Mucosa of stomach (tissue), 1 donor: ENCODE results near the gene SEMA6B.
"Not testable (repeated sequence)": the region's sequence is repeated elsewhere in the genome, so short reads cannot be mapped to it uniquely, and the experiment has no call there.

Experiments used
- H3K27me3 ChIP-seq: one replicate; pipeline ENCODE4 v1.7.0; 2013; ENCODE audit warnings: mild to moderate bottlenecking, low read length; ENCODE audit not compliant: control insufficient read depth, insufficient read depth
- H3K36me3 ChIP-seq: one replicate; pipeline ENCODE4 v1.7.0; 2013; ENCODE audit warnings: low read length; ENCODE audit not compliant: control insufficient read depth, insufficient read depth
- H3K4me1 ChIP-seq: one replicate; pipeline ENCODE4 v1.7.0; 2013; ENCODE audit warnings: mild to moderate bottlenecking, low read length; ENCODE audit not compliant: control insufficient read depth, insufficient read depth
- H3K4me3 ChIP-seq: one replicate; pipeline ENCODE4 v1.7.0; 2013; ENCODE audit warnings: low read length
- H3K9ac ChIP-seq: one replicate; pipeline ENCODE4 v1.7.0; 2013; ENCODE audit warnings: mild to moderate bottlenecking, low read length, moderate library complexity
- H3K9me3 ChIP-seq: one replicate; pipeline ENCODE4 v1.7.0; 2013; ENCODE audit warnings: mild to moderate bottlenecking, low read length, moderate library complexity; ENCODE audit not compliant: control insufficient read depth
- donor health status: Pancreatic carcinoma.

The SEMA6B gene

DNA sequence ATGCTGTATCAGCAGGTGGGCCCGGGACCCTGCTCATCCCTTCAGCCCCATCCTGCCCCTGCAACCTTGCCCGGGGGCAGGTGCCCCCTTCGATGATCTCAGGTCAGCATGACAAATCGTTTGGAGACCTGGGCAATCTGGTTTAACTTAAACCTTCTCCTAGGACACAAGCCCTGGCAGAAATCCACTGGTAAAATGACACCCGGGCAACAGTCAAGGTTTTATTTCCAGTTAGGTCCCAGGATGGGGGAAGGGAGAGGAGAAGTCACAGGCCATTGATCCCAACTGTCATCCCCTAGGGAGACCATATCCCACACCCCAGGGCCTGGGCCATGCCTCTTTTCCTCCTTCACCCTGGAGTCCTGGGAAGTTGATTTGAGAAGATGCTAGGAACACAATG lies 22.7 kb downstream of the SEMA6B start:
- peaks cover 31% of the 10 kb centered on the region for H3K4me1 ChIP-seq
- H3K27me3 ChIP-seq = peaks cover 4% of the 10 kb centered on the region
- no peak overlapping the region for H3K9ac ChIP-seq
- no peak overlapping the region for H3K4me3 ChIP-seq
- no peaks in the 10 kb centered on the region for H3K9me3 ChIP-seq
- H3K36me3 ChIP-seq = no peaks in the 10 kb centered on the region

DNA sequence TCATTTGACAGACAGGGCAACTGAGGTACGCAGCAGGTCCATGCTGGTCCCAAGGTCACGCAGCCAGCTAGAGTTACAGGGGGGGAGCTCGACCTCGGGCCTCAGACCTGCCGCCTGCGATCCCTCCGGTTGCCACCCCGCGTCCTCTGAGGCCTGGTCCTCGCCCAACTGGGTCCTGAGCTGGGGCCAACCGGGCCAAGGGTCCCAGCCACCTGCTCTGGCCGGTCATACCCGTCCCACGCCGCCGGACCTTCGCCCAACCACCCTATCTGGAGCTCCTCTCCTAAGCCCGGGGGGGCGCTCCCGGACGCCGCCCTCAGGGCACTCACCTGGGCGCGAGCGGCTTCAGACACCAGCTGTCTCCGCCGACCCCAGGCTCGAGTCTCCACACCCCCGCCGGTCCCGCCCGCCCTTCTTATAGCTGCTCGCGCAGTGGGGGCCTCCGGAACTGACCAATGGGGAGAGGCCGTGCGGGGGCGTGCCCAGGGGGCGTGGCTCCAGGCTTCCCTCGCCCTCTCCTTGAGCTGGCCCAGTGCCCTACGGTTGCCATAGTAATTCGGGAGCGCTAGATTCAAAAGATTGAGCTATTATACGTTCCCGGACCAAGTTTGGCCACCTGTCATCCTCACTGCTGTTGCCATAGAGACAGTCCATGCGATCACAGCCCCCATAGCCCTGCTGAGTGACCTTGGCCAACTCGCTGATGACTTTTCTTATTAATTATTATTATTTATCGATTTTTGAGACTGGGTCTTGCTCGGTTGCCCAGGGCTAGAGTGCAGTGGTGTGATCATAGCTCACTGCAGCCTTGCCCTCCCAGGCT lies 24.4 kb downstream of the SEMA6B start, which contains the start of gene PLIN5:
TSS of gene PLIN5 (minus strand) at position 389 of the 823 bp plus-strand sequence. CDS start 1,150 bp downstream, outside the sequence.
- peaks cover 31% of the 10 kb centered on the region for H3K4me1 ChIP-seq

DNA sequence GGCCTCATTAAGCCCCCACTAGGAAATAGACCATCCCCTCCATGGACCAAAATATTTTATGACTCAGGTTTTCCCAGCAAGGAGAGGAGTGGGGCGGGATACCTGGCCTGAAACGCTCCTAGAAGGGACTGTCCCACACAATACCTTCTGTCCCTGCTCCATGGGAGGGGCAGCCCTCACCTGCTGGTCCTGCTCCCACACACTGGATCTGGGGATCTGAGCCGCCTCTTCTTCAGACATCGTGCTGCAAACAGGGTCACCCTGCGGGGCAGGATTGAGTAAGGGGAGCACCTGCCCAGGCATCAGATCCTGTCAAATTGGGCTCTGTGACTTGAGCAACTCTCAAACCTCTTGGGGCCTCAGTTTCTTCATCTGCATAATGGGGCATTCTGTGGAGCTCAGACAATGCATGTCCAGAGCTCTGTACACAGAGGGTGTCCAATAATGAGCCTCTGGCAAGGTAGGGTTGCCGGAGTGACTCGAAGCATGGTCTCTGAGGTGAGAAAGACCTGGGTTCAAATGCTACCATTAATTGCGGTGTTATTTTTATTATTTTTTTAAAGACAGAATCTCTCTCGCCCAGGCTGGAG lies 25.6 kb downstream of the SEMA6B start:
- Histone ChIP-seq H3K4me1 (peaks cover 20% of the 10 kb centered on the region), H3K9ac (no peak overlapping the region), H3K27me3 (peaks cover 4% of the 10 kb centered on the region), H3K4me3 (no peak overlapping the region), H3K9me3 (no peaks in the 10 kb centered on the region), H3K36me3 (no peaks in the 10 kb centered on the region)

More for the DNA sequence above, 24.4 kb downstream of the SEMA6B start, which contains the start of gene PLIN5:
- peaks cover 4% of the 10 kb centered on the region for H3K27me3 ChIP-seq
- no peak within 1 kb of the TSS for H3K4me3 ChIP-seq
- H3K9ac ChIP-seq = peak within 1 kb of the TSS; percentile 39
- no peaks in the 10 kb centered on the region for H3K9me3 ChIP-seq
- H3K36me3 ChIP-seq = no peaks in the 10 kb centered on the region

GRCh38 chr19:4533334-4533733 lies 26.1 kb downstream of the SEMA6B start:
- H3K36me3 ChIP-seq = no peaks in the 10 kb centered on the region
- H3K27me3 ChIP-seq = peaks cover 4% of the 10 kb centered on the region
- H3K9me3 ChIP-seq = no peaks in the 10 kb centered on the region
- no peak overlapping the region for H3K4me3 ChIP-seq
- peaks cover 19% of the 10 kb centered on the region for H3K4me1 ChIP-seq
- H3K9ac ChIP-seq = no peak overlapping the region

DNA sequence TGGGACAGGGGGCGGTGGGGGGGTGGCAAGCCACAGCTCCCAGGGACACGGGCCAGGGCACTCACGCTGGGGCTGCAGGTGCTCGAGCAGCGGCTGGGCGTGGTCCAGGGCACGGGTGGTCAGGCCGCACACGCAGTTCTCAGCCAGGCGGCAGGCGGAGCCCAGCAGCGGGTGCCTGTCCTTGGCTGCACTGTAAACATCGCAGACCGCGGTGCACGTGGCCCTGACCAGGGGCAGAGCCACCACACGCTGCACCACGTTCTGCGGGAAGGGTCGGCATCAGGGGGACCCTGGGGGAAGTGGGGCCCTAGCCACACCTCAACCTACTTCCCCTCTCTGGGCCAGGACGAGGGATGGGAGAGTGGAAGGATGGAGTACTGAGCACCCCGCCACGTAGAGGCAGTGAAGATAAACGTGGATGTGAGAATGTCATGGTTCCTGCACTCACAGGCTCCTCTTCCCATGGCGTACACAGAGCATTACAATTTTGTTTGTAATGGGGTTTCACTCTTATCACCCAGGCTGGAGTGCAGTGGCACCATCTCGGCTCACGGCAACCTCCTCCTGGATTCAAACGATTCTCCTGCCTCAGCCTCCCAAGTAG lies 27.8 kb downstream of the SEMA6B start:
- Histone ChIP-seq H3K36me3 (no peaks in the 10 kb centered on the region), H3K4me1 (peaks cover 15% of the 10 kb centered on the region)

DNA sequence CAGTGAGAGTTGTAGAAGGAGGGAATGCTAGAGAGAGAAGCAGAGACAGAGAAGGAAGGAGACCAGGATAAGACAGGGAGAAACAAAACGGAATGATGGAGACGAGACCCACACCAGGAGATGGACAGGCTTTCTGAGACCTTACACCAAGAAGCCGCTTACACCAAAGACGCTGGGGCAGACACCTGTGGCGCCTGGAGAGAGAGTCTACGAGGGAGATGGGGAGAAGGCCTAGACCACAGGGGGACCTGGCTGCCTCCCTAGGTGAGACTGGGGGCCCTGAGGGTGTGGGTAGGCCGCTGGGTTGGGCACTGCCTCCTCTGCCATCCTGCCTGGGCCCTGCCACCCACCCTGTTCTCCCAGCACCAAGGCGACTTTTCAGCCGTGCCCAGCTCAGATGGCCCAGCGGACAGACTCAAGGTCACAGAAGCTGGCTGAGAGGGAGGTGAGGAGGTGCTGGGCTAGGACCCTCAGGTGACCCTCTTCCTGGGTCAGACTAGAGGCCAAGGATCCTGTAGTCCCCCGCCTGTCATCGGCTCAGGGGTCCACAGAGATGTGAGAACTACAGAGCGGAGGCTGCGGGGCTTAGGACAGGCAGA lies 29.5 kb downstream of the SEMA6B start:
- Histone ChIP-seq H3K9me3 (no peaks in the 10 kb centered on the region), H3K4me1 (peaks cover 6% of the 10 kb centered on the region), H3K9ac (no peak overlapping the region), H3K4me3 (no peak overlapping the region), H3K36me3 (no peaks in the 10 kb centered on the region), H3K27me3 (no peaks in the 10 kb centered on the region)

More for the DNA sequence above, 27.8 kb downstream of the SEMA6B start:
- no peak overlapping the region for H3K9ac ChIP-seq
- H3K9me3 ChIP-seq = no peaks in the 10 kb centered on the region
- H3K4me3 ChIP-seq = no peak overlapping the region
- H3K27me3 ChIP-seq = peaks cover 3% of the 10 kb centered on the region

DNA sequence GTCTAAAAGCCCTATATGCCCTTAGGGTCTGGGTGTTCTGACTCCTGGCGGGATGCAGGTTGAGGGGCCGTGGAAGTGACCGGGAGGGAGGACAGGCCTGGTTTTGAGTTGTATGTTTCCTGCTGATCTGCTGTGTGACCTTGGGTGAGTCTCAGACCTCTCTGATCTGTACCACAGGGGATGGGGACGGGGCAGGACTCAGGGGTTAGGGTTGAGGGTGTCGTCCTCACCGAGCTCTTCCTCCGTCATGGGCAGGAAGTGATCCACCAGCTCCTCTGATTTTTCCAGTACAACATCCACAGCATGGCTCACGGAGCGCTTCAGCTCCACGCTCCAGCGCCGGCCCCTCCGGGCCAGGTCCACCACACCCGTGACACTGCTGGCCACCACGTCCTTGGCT lies 30.6 kb downstream of the SEMA6B start:
- no peak overlapping the region for H3K4me3 ChIP-seq
- H3K27me3 ChIP-seq = no peaks in the 10 kb centered on the region
- no peaks in the 10 kb centered on the region for H3K36me3 ChIP-seq
- H3K4me1 ChIP-seq = no peaks in the 10 kb centered on the region
- H3K9me3 ChIP-seq = no peaks in the 10 kb centered on the region
- H3K9ac ChIP-seq = no peak overlapping the region

- H3K36me3 ChIP-seq = not testable (repeated sequence)
Measured at GRCh38 chr19:4527377-4527776, 32.1 kb downstream of the SEMA6B start.

DNA sequence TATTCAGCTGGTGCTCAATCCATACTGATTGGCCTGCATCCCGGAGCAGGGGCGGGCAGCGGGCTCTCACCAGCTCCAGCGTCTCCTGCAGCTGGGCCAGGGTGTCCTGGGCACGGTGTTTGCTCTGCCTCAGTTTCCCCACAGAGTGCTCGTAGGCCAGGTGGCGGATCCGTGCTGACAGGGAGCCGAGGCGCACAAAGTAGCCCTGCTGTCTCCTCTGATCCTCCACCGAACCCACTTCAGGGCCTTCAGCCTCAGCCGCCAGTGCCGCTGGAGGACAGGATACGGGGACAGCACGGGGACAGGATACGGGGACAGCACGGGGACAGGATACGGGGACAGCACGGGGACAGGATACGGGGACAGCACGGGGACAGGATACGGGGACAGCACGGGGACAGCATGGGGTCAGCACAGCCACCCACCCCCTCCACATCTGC lies 33.9 kb downstream of the SEMA6B start:
- Histone ChIP-seq H3K4me1 (no peaks in the 10 kb centered on the region), H3K9me3 (no peaks in the 10 kb centered on the region), H3K9ac (no peak overlapping the region), H3K36me3 (no peaks in the 10 kb centered on the region), H3K27me3 (no peaks in the 10 kb centered on the region), H3K4me3 (no peak overlapping the region)

More at GRCh38 chr19:4527377-4527776, 32.1 kb downstream of the SEMA6B start:
- not testable (repeated sequence) for H3K4me3 ChIP-seq, H3K9me3 ChIP-seq, H3K27me3 ChIP-seq, H3K9ac ChIP-seq, H3K4me1 ChIP-seq

DNA sequence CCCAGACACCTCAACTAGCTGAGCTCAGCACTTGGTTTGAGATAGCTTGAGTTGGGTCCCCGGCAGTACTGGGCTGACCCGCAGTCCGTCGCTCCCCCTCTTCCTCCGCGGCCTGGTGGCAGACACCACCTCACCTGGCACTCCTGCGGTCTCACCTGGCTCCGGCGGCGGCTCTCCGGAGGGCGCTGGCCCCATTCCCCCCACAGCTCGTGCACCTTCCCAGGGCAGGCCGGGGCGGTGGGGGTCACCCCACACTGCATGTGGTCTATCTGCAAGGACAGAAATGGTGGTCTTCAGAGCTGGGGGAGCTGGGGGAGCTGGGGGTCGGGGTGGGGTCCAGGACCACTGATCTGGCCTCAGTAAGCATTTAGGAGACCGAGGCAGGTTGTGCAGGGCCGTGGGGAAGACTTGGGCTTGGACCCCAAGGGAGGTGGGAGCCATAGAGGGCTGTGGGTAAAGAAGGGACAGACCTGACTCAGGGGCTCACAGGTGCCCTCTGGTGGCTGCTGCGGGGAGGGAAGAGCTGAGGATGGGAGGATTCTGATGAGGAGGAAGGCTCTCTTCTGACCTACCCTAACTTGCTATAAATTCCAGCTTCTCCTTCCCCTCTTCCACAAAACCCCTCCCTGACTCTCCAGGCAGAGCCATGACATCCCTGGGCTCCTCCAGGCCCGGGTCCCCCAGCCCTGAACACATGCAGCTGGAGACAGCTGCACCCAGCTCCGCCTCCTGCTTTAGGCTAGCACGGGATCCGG lies 34.5 kb downstream of the SEMA6B start:
- no peaks in the 10 kb centered on the region for H3K27me3 ChIP-seq
- no peaks in the 10 kb centered on the region for H3K4me1 ChIP-seq
- H3K4me3 ChIP-seq = no peak overlapping the region
- no peaks in the 10 kb centered on the region for H3K9me3 ChIP-seq
- no peak overlapping the region for H3K9ac ChIP-seq
- H3K36me3 ChIP-seq = no peaks in the 10 kb centered on the region

DNA sequence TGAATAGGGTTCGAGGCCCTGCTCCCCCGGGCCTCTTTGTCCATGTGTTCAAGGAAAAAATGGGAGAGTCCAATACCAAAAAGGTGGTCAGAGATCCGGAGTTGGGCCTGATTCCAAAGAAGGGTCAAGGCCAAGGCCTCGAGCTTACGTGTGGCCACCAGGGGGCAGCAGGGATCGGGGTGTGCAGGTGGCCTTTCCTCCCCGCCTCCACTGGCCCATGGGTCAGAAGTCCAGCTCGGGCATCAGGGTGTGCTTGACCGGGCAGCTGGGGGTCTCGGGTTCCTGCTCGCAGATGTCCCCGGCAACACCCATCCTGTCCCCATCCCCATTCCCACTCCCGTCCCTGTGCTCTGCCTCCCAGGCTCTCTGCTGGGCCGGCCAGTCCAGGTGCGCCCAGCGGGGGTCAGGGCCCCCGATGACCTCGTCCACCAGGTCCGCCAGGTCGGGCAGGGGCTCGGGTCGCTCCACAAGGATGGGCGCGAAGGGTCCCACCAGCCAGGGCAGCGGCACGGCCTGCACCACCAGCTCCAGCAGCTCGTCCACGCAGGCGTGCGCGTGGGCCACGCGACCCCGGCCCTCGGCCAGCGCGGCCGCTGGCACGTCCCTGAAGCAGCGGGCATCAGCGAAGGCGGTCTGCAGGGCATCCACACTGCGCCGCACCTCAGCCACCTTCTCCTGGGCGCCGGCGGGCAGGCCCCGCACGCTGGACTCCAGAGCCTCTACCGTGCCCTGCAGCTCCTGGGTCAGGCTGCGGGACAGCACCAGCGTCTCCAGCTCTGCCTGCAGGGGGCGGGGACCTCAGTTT lies 36.0 kb downstream of the SEMA6B start:
- Histone ChIP-seq H3K9me3 (no peaks in the 10 kb centered on the region), H3K9ac (no peak overlapping the region), H3K27me3 (peaks cover 4% of the 10 kb centered on the region), H3K4me3 (no peak overlapping the region), H3K36me3 (no peaks in the 10 kb centered on the region), H3K4me1 (peaks cover 11% of the 10 kb centered on the region)
